Smooth muscle cell (in vitro differentiated cells): Measurements from ENCODE around the gene EPHA8. TPM values are rescaled to one million over a fixed set of nuclear protein-coding genes. Genes with fewer than 3 reads are reported as not detected.

Source experiments
- DNase-seq: peaks from one replicate; lab custom pipeline; 2025; ENCODE audit not compliant: unreplicated experiment; lab: John Stamatoyannopoulos, UW
- H2AFZ ChIP-seq: fragments of 200-600 bp; sonication (generic); 2 replicates; pipeline ENCODE4 v1.6.0; 2016; ENCODE audit warnings: antibody characterized with exemption, low read depth, mild to moderate bottlenecking
- H3F3A ChIP-seq: fragments of 200-600 bp; sonication (generic); 2 replicates; pipeline ENCODE4 v1.6.0; 2017; ENCODE audit warnings: antibody characterized with exemption, low read depth
- H3K27ac ChIP-seq: fragments of 200-600 bp; sonication (generic); 2 replicates; pipeline ENCODE4 v1.5.1; 2016; ENCODE audit warnings: low read depth, mild to moderate bottlenecking
- H3K27me3 ChIP-seq: fragments of 200-600 bp; sonication (generic); 2 replicates; pipeline ENCODE4 v1.6.1; 2016; ENCODE audit warnings: low read depth, mild to moderate bottlenecking
- H3K36me3 ChIP-seq: fragments of 200-600 bp; sonication (generic); 2 replicates; pipeline ENCODE4 v1.5.1; 2016; ENCODE audit warnings: low read depth
- H3K4me1 ChIP-seq: fragments of 200-600 bp; sonication (generic); 2 replicates; pipeline ENCODE4 v1.5.1; 2016; ENCODE audit warnings: low read depth
- H3K4me2 ChIP-seq: fragments of 200-600 bp; sonication (generic); 2 replicates; pipeline ENCODE4 v1.6.0; 2016; ENCODE audit warnings: mild to moderate bottlenecking
- H3K4me3 ChIP-seq: fragments of 200-600 bp; sonication (generic); 2 replicates; pipeline ENCODE4 v1.5.1; 2016; ENCODE audit warnings: mild to moderate bottlenecking
- H3K79me2 ChIP-seq: fragments of 200-600 bp; sonication (generic); 2 replicates; pipeline ENCODE4 v1.6.0; 2016; ENCODE audit warnings: low read depth, mild to moderate bottlenecking
- H3K9ac ChIP-seq: fragments of 200-600 bp; sonication (generic); 2 replicates; pipeline ENCODE4 v1.6.0; 2016; ENCODE audit warnings: low read depth
- H3K9me3 ChIP-seq: fragments of 200-600 bp; sonication (generic); replicated peaks from 2 replicates; pipeline ENCODE4 v1.5.1; 2016; ENCODE audit warnings: low read depth
- H4K20me1 ChIP-seq: fragments of 200-600 bp; sonication (generic); 2 replicates; pipeline ENCODE4 v1.6.0; 2016; ENCODE audit warnings: low read depth
- CTCF ChIP-seq: fragments of 200-600 bp; sonication (generic); IDR thresholded peaks from 2 replicates; pipeline ENCODE4 v1.5.1; 2017; ENCODE audit warnings: borderline replicate concordance, mild to moderate bottlenecking, antibody characterized with exemption; ENCODE audit not compliant: insufficient read depth, poor library complexity, severe bottlenecking
- WGBS: methylation state at CpG from one replicate; pipeline ENCODE4 v1.1.7; 2016; ENCODE audit warnings: low lambda C conversion rate; 5-methylcytosine and 5-hydroxymethylcytosine counted together
- polyA plus RNA-seq: library from polyadenylated mRNA; unstranded; fragments of >200 nt; fragmentation: Nextera tagmentation; extraction: Ambion mirVana; gene quantifications from 2 replicates; pipeline ENCODE4 v1.2.1, GENCODE V29; 2016
- total RNA-seq: library from RNA; depleted of rRNA; stranded (reverse); fragments of >200 nt; gene quantifications from 2 replicates; pipeline ENCODE4 v1.2.3, GENCODE V29; 2014

Gene EPHA8
- total and polyA plus RNA-seq, 2 experiments from 2014 or later = not detected

- no peak for DNase-seq
- Histone ChIP-seq H4K20me1 (no peaks in the 10 kb centered on the region), H3K79me2 (no peaks in the 10 kb centered on the region), H3K27ac (no peak overlapping the region), H3K9me3 (no peaks in the 10 kb centered on the region), H3K4me2 (no peak overlapping the region), H3F3A (peaks cover 4% of the 10 kb centered on the region), H3K4me3 (no peak overlapping the region), H3K36me3 (no peaks in the 10 kb centered on the region), H3K9ac (no peak overlapping the region), H3K27me3 (peaks cover 29% of the 10 kb centered on the region), H3K4me1 (no peaks in the 10 kb centered on the region), H2AFZ (no peak overlapping the region)
- 92% methylated on average over 7 of the region's 7 CpGs for WGBS
- TF ChIP-seq CTCF = no peak
Observed at GRCh38 chr1:22573237-22573636, 9.9 kb downstream of the EPHA8 start.

GRCh38 chr1:22575532-22576149 is 12.4 kb downstream of the EPHA8 start:
- WGBS = 81% methylated on average over 8 of the region's 8 CpGs
- Histone ChIP-seq H3K4me1 (no peaks in the 10 kb centered on the region), H3K36me3 (no peaks in the 10 kb centered on the region), H2AFZ (no peak overlapping the region), H3K27ac (no peak overlapping the region), H3K4me3 (no peak overlapping the region), H3K9me3 (no peaks in the 10 kb centered on the region), H4K20me1 (no peaks in the 10 kb centered on the region), H3K4me2 (no peak overlapping the region), H3K9ac (no peak overlapping the region), H3F3A (peaks cover 10% of the 10 kb centered on the region), H3K79me2 (no peaks in the 10 kb centered on the region), H3K27me3 (peaks cover 17% of the 10 kb centered on the region)
- TF ChIP-seq CTCF = no peak
- DNase-seq = no peak

GRCh38 chr1:22576150-22576544 is 12.9 kb downstream of the EPHA8 start:
- Histone ChIP-seq H3K4me1 (no peaks in the 10 kb centered on the region), H3K79me2 (no peaks in the 10 kb centered on the region), H3K36me3 (no peaks in the 10 kb centered on the region), H3K9me3 (no peaks in the 10 kb centered on the region), H3K4me3 (no peak overlapping the region), H3F3A (peaks cover 10% of the 10 kb centered on the region), H3K27ac (no peak overlapping the region), H2AFZ (no peak overlapping the region), H3K9ac (no peak overlapping the region), H4K20me1 (no peaks in the 10 kb centered on the region), H3K27me3 (peaks cover 17% of the 10 kb centered on the region), H3K4me2 (no peak overlapping the region)
- no peak for TF ChIP-seq CTCF
- DNase-seq = no peak
- WGBS = 91% methylated on average over 23 of the region's 23 CpGs

GRCh38 chr1:22576617-22577016 is 13.3 kb downstream of the EPHA8 start:
- Histone ChIP-seq H3K36me3 (no peaks in the 10 kb centered on the region), H3K4me1 (no peaks in the 10 kb centered on the region), H3K4me2 (no peak overlapping the region), H4K20me1 (no peaks in the 10 kb centered on the region), H3F3A (peaks cover 10% of the 10 kb centered on the region), H3K4me3 (no peak overlapping the region), H3K9me3 (no peaks in the 10 kb centered on the region), H3K79me2 (no peaks in the 10 kb centered on the region), H2AFZ (no peak overlapping the region), H3K9ac (no peak overlapping the region), H3K27ac (no peak overlapping the region), H3K27me3 (peaks cover 16% of the 10 kb centered on the region)
- no peak for DNase-seq
- TF ChIP-seq CTCF = no peak
- WGBS = 95% methylated on average over 24 of the region's 24 CpGs
